ENCODE results near the gene RPL11. TPM values are rescaled to one million over a fixed set of nuclear protein-coding genes. Genes with fewer than 3 reads are reported as not detected.

RPL11 gene
- total and polyA plus RNA-seq, 10 of the 15 experiments (the other 5 are each of a cell fraction or from before 2014, with no cell fraction given) = 968 to 4,611 (median 2,521) TPM

DNA sequence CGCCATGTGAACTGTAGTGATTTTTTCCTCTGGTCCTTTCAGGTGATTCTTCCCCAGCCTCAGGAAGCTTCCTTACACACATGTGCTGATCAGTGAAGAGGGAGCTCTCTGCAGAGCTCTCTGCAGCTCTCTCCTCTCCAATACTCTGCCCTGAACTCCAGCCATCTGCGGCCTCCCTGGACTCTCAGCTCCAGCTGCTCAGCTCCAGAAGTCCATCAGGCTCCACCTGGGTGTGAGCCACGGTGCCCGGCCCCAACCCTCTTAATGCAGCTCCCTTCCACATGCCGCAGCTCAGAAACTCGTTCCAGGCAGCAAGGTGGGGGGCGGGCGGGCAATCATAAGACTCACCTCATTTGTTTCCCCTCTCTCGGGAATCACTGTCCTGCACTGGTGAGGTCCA lies 30.9 kb upstream of the RPL11 start:
- Histone ChIP-seq H3K9ac (ENCODE audit: control insufficient read depth, insufficient read depth, low read length) (no peak overlapping the region), H3K4me3 (no peak overlapping the region), H3K4me2 (ENCODE audit: control insufficient read depth, insufficient read depth) (no peak overlapping the region), H3K27ac (ENCODE audit: control insufficient read depth, insufficient read depth) (no peak overlapping the region), H3K9me3 (replicated peaks; ENCODE audit: control insufficient read depth, insufficient read depth, low read length) (no peaks in the 10 kb centered on the region), H3K36me3 (ENCODE audit: control insufficient read depth in 2 of 2, insufficient read depth in 2 of 2, low read length in 1 of 2) (no peaks in the 10 kb centered on the region), H3K79me2 (ENCODE audit: control insufficient read depth, insufficient read depth, low read length) (no peaks in the 10 kb centered on the region), H2AFZ (ENCODE audit: control insufficient read depth, low read depth, low read length) (no peak overlapping the region), H3K4me1 (ENCODE audit: control insufficient read depth, insufficient read depth, low read length) (peaks cover 6% of the 10 kb centered on the region; the same call in 1 of the 2 replicates), H4K20me1 (ENCODE audit: control insufficient read depth, insufficient read depth) (no peaks in the 10 kb centered on the region), H3K27me3 (replicated peaks in 1 of 2; ENCODE audit: control insufficient read depth in 2 of 2, insufficient read depth in 2 of 2, low read length in 1 of 2) (no peaks in the 10 kb centered on the region)
- SMC1A ChIA-PET (ENCODE audit: uncharacterized antibody, unreplicated experiment) = interaction anchor here (0.6 kb wide), 1 partner anchor 90 kb away, joined by 3 read pairs; no protein-coding TSS in a partner anchor
- intact Hi-C loops (cut with micrococcal nuclease; ENCODE audit: unreplicated experiment) (no loop called here), in situ Hi-C loops (cut with MboI) (no loop called here)
- CTCF ChIA-PET = interaction anchor here (0.6 to 1.8 kb wide), 4 partner anchors 92 to 252 kb away, joined by 3 to 7 read pairs (median 4); no protein-coding TSS in a partner anchor
- 54% methylated on average over 9 of the region's 9 CpGs for WGBS (ENCODE audit: insufficient coverage, insufficient replicate concordance, low lambda C conversion rate, missing lambda C conversion rate)
- no TSS peak for BruUV-seq (replicated peaks)
- TF ChIP-seq NFYB (IDR thresholded peaks at IDR 0.05; ENCODE audit: insufficient read depth, low read depth, low read length) (no peak), EZH2 (IDR thresholded peaks at IDR 0.05; ENCODE audit: borderline replicate concordance, control insufficient read depth, low read depth, low read length) (no peak), NBN (IDR thresholded peaks at IDR 0.05) (no peak)
- DNase-seq (ENCODE audit: low read depth, low spot score) (no peak), ATAC-seq (no peak), FAIRE-seq (no peak)
- RAD21 ChIA-PET (ENCODE audit: unreplicated experiment) = no interaction called here
- POLR2A ChIA-PET = interaction anchor here (0.6 kb wide), 2 partner anchors 22 to 120 kb away, joined by 3 to 4 read pairs; no protein-coding TSS in a partner anchor

- Histone ChIP-seq H4K20me1 (ENCODE audit: control insufficient read depth, insufficient read depth) (no peaks in the 10 kb centered on the region), H2AFZ (ENCODE audit: control insufficient read depth, low read depth, low read length) (no peak overlapping the region), H3K4me1 (ENCODE audit: control insufficient read depth, insufficient read depth, low read length) (peaks cover 6% of the 10 kb centered on the region; the same call in 1 of the 2 replicates), H3K4me2 (ENCODE audit: control insufficient read depth, insufficient read depth) (no peak overlapping the region), H3K27ac (ENCODE audit: control insufficient read depth, insufficient read depth) (no peak overlapping the region), H3K9ac (ENCODE audit: control insufficient read depth, insufficient read depth, low read length) (no peak overlapping the region), H3K4me3 (no peak overlapping the region), H3K79me2 (ENCODE audit: control insufficient read depth, insufficient read depth, low read length) (no peaks in the 10 kb centered on the region), H3K36me3 (ENCODE audit: control insufficient read depth in 2 of 2, insufficient read depth in 2 of 2, low read length in 1 of 2) (no peaks in the 10 kb centered on the region), H3K27me3 (replicated peaks in 1 of 2; ENCODE audit: control insufficient read depth in 2 of 2, insufficient read depth in 2 of 2, low read length in 1 of 2) (no peaks in the 10 kb centered on the region), H3K9me3 (replicated peaks; ENCODE audit: control insufficient read depth, insufficient read depth, low read length) (no peaks in the 10 kb centered on the region)
- DNase-seq (ENCODE audit: low read depth, low spot score) (no peak), FAIRE-seq (no peak), ATAC-seq (no peak)
- BruUV-seq (replicated peaks) = no TSS peak
- ChIA-PET CTCF (interaction anchor here (0.7 to 1.8 kb wide), 6 partner anchors 12 to 165 kb away, joined by 3 to 7 read pairs (median 4); no protein-coding TSS in a partner anchor), RAD21 (ENCODE audit: unreplicated experiment) (interaction anchor here (0.7 to 0.9 kb wide), 3 partner anchors 24 to 172 kb away, joined by 3 read pairs; no protein-coding TSS in a partner anchor), POLR2A (no interaction called here), SMC1A (ENCODE audit: uncharacterized antibody, unreplicated experiment) (interaction anchor here (1.0 to 1.2 kb wide), 2 partner anchors 25 to 85 kb away, joined by 3 to 4 read pairs; no protein-coding TSS in a partner anchor)
- 38% methylated on average over 4 of the region's 4 CpGs for WGBS (ENCODE audit: insufficient coverage, insufficient replicate concordance, low lambda C conversion rate, missing lambda C conversion rate)
- intact Hi-C loops (cut with micrococcal nuclease; ENCODE audit: unreplicated experiment) = no loop called here
- in situ Hi-C loops (cut with MboI) = no loop called here
- TF ChIP-seq TARDBP (IDR thresholded peaks at IDR 0.05; ENCODE audit: borderline replicate concordance) (no peak), SKIL (IDR thresholded peaks at IDR 0.05; ENCODE audit: low read depth, poor library complexity, severe bottlenecking) (no peak), SP1 (IDR thresholded peaks at IDR 0.05; ENCODE audit: low read depth, low read length) (no peak)
- TF ChIP-seq, protein P1, sequence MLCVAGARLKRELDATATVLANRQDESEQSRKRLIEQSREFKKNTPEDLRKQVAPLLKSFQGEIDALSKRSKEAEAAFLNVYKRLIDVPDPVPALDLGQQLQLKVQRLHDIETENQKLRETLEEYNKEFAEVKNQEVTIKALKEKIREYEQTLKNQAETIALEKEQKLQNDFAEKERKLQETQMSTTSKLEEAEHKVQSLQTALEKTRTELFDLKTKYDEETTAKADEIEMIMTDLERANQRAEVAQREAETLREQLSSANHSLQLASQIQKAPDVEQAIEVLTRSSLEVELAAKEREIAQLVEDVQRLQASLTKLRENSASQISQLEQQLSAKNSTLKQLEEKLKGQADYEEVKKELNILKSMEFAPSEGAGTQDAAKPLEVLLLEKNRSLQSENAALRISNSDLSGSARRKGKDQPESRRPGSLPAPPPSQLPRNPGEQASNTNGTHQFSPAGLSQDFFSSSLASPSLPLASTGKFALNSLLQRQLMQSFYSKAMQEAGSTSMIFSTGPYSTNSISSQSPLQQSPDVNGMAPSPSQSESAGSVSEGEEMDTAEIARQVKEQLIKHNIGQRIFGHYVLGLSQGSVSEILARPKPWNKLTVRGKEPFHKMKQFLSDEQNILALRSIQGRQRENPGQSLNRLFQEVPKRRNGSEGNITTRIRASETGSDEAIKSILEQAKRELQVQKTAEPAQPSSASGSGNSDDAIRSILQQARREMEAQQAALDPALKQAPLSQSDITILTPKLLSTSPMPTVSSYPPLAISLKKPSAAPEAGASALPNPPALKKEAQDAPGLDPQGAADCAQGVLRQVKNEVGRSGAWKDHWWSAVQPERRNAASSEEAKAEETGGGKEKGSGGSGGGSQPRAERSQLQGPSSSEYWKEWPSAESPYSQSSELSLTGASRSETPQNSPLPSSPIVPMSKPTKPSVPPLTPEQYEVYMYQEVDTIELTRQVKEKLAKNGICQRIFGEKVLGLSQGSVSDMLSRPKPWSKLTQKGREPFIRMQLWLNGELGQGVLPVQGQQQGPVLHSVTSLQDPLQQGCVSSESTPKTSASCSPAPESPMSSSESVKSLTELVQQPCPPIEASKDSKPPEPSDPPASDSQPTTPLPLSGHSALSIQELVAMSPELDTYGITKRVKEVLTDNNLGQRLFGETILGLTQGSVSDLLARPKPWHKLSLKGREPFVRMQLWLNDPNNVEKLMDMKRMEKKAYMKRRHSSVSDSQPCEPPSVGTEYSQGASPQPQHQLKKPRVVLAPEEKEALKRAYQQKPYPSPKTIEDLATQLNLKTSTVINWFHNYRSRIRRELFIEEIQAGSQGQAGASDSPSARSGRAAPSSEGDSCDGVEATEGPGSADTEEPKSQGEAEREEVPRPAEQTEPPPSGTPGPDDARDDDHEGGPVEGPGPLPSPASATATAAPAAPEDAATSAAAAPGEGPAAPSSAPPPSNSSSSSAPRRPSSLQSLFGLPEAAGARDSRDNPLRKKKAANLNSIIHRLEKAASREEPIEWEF (IDR thresholded peaks at IDR 0.05; ENCODE audit: insufficient replicate concordance, low read depth, low read length) = no peak
- TF ChIP-seq, protein P2, sequence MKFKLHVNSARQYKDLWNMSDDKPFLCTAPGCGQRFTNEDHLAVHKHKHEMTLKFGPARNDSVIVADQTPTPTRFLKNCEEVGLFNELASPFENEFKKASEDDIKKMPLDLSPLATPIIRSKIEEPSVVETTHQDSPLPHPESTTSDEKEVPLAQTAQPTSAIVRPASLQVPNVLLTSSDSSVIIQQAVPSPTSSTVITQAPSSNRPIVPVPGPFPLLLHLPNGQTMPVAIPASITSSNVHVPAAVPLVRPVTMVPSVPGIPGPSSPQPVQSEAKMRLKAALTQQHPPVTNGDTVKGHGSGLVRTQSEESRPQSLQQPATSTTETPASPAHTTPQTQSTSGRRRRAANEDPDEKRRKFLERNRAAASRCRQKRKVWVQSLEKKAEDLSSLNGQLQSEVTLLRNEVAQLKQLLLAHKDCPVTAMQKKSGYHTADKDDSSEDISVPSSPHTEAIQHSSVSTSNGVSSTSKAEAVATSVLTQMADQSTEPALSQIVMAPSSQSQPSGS (IDR thresholded peaks at IDR 0.05; ENCODE audit: low read length) = no peak
Observed at GRCh38 chr1:23661887-23662286, 29.7 kb upstream of the RPL11 start.

All from GM12878 (cell line).